GM06990 (cell line): Measurements from ENCODE around the gene CNIH3.

ENCODE experiments used
- DNase-seq: peaks from one replicate; pipeline ENCODE4 v3.0.0-alpha.2; 2011; ENCODE audit not compliant: insufficient read length; ENCODE audit errors: extremely low read depth
- H3K27me3 ChIP-seq: replicated peaks from 2 replicates; pipeline ENCODE4 v1.6.0; 2011; ENCODE audit warnings: low read length; ENCODE audit not compliant: control insufficient read depth, insufficient read depth
- H3K36me3 ChIP-seq: 2 replicates; pipeline ENCODE4 v1.5.1; 2011; ENCODE audit warnings: low read length; ENCODE audit not compliant: control insufficient read depth, insufficient read depth
- H3K4me3 ChIP-seq: replicated peaks from 2 replicates; pipeline ENCODE4 v1.5.1; 2011; ENCODE audit warnings: low read depth, mild to moderate bottlenecking, control low read depth, low read length
- CTCF ChIP-seq: IDR thresholded peaks from 2 replicates; pipeline ENCODE4 v1.5.1; 2011; ENCODE audit warnings: low read length, control low read depth, mild to moderate bottlenecking, inconsistent platforms; ENCODE audit not compliant: insufficient read depth, poor library complexity, severe bottlenecking

Gene CNIH3

DNA sequence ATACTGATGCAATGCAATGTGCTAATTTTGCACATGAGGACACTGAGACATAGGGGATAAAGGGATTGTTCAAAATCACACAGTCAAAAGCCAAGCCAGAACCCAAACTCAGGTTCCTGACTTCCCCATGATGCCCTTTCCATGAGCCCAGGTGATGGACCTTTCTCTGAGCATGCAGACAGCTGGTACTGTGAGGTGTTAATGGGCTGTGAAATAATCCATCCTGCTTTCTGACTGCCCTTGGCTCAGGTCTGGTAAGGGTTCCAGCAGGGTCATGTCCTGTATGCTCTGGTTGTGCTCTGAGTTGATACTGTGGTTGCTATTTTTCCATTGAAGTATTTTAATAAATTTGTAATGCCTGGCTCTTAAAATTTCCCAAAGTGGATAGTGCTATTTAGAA lies 50.0 kb downstream of the CNIH3 start:
- no peak for DNase-seq
- no peak overlapping the region for H3K4me3 ChIP-seq
- TF ChIP-seq CTCF: no peak
- H3K27me3 ChIP-seq: no peaks in the 10 kb centered on the region; the same call in 1 of the 2 replicates
- no peaks in the 10 kb centered on the region for H3K36me3 ChIP-seq

DNA sequence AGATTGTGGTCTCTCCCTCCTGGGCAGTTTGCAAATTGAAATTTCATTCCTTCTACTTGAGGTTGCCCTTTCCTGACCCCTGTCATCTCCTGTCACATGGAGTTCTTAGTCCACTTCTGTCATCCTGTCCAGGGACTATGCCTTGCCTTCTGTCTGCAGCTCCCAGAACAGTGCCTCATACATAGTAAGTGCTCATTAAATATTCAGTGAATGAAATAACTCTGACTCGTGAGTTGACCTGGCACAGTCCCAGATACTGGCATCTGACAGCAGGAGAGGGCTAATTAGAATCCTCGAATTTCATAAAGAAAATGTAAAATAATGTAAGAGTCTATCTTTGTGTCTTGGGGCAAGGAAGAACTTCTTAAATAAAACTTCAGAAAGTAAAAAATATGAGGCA lies 50.8 kb downstream of the CNIH3 start:
- Histone ChIP-seq H3K27me3 (no peaks in the 10 kb centered on the region; the same call in 1 of the 2 replicates), H3K4me3 (no peak overlapping the region), H3K36me3 (no peaks in the 10 kb centered on the region)
- TF ChIP-seq CTCF: no peak
- DNase-seq: no peak

DNA sequence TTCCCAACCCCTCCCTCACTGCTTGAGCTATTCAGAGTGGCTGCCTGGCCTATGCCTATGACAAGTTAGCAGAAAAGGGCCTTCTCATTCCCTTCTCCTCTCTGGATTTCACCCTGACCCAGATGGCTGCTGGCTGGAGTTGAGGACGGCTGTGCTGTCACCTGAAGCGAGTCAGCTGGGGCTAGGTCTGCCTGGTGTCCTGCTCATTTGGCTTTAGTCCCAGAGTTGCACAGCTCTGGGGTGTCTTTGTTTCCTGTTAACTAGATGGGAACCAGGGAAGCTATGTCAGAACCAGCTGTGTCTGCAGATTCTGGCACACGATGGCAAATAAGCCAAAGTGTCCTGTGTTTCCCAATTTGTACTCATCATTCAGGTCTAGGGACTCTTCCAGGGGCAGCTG lies 52.9 kb downstream of the CNIH3 start:
- no peak for TF ChIP-seq CTCF
- Histone ChIP-seq H3K27me3 (no peaks in the 10 kb centered on the region; the same call in 1 of the 2 replicates), H3K36me3 (no peaks in the 10 kb centered on the region), H3K4me3 (no peak overlapping the region)
- no peak for DNase-seq

DNA sequence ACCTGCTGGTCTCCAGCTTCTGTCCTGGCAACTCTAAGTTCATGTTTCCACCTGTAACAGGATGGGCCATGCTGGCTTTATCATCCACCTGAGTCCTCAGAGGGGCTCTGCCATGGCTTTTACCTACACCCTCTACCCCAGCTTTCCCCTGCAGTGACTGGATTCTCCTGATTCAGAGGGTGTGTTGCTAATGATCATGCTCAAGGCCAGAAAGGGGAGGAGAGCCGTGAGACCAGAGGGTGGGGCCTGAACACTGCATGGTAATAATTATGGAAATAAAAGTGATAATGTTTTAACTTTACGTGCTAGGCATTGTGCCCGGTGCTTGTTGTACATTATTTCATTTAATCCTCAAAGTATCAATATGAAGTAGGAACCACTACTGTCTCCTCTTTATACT lies 53.3 kb downstream of the CNIH3 start:
- no peak for DNase-seq
- no peak for TF ChIP-seq CTCF
- Histone ChIP-seq H3K36me3 (no peaks in the 10 kb centered on the region), H3K27me3 (no peaks in the 10 kb centered on the region), H3K4me3 (no peak overlapping the region)

GRCh38 chr1:224670506-224670905 lies 54.4 kb downstream of the CNIH3 start:
- no peaks in the 10 kb centered on the region for H3K27me3 ChIP-seq
- DNase-seq: no peak
- H3K4me3 ChIP-seq: no peak overlapping the region
- TF ChIP-seq CTCF: no peak
- H3K36me3 ChIP-seq: no peaks in the 10 kb centered on the region

GRCh38 chr1:224671076-224671475 lies 55.0 kb downstream of the CNIH3 start:
- no peak for DNase-seq
- no peaks in the 10 kb centered on the region for H3K27me3 ChIP-seq
- TF ChIP-seq CTCF: no peak

More at GRCh38 chr1:224671076-224671475, 55.0 kb downstream of the CNIH3 start:
- Histone ChIP-seq H3K4me3 (no peak overlapping the region), H3K36me3 (no peaks in the 10 kb centered on the region)
